Pancreas (tissue), 10 donors: ENCODE results near the gene AIFM1. TPM values are rescaled to one million over a fixed set of nuclear protein-coding genes. Genes with fewer than 3 reads are reported as not detected.

Source experiments
- ATAC-seq, 4 donors: fragments of 200-7000 bp; cut with Tn5 transposase; one replicate each; pipeline versions ENCODE4 v1.8.0 to v1.9.1; 2020; ENCODE audit warnings: mild to moderate bottlenecking in 4 of 4, moderate library complexity in 4 of 4
- DNase-seq, 6 donors: peaks; one replicate each; pipeline ENCODE4 v3.0.0-alpha.2; 2020
- FAIRE-seq: peaks from 2 replicates; lab custom pipeline; 2012; peaks lifted over from hg19 to GRCh38; lab: Jason Lieb, UNC
- H3K27ac ChIP-seq, 4 donors: fragments of 200-600 bp; sonication (generic); 1 replicate in 3 of 4; 2 replicates in 1 of 4; pipeline versions ENCODE4 v1.5.0 to v1.8.0; 2020
- H3K27me3 ChIP-seq, 4 donors: fragments of 200-600 bp; one replicate each; pipeline ENCODE4 v1.8.0; 2021
- H3K36me3 ChIP-seq, 3 donors: fragments of 200-600 bp; sonication (generic) in 1 of 3; one replicate each; pipeline versions ENCODE4 v1.5.0 to v1.8.0; 2020 to 2021
- H3K4me1 ChIP-seq, 3 donors: fragments of 200-600 bp; one replicate each; pipeline ENCODE4 v1.8.0; 2021
- H3K4me3 ChIP-seq, 4 donors: fragments of 200-600 bp; sonication (generic) in 2 of 4; one replicate each; pipeline versions ENCODE4 v1.5.0 to v1.8.0; 2020 to 2021
- H3K9me3 ChIP-seq, 4 donors: fragments of 200-600 bp; one replicate each; pipeline ENCODE4 v1.8.0; 2021
- WGBS, 2 donors: extraction: QIAGEN DNeasy Blood & Tissue Kit; methylation state at CpG; one replicate each; pipeline ENCODE4 v1.1.7; 2013; 5-methylcytosine and 5-hydroxymethylcytosine counted together
- intact Hi-C, 3 donors: fragments of 100-400 bp; cut with DNase I; formaldehyde crosslinking; loops; one replicate each; pipeline versions ENCODE4 v1.11.1 to v1.14.2; 2022
- polyA plus RNA-seq, 2 donors: library from polyadenylated mRNA; stranded (reverse); fragments of 200-250 nt; gene quantifications; one replicate each; pipeline ENCODE4 v1.2.3, GENCODE V29; 2013
- total RNA-seq, 6 donors: library from RNA; stranded (reverse); fragmentation: NEBNext Ultra II Directional in 4 of 6; extraction: Animal tissue kit (Norgen Biotek cat#: 25700) in 4 of 6; gene quantifications; one replicate each; pipeline versions ENCODE4 v1.2.1 to v1.2.4, GENCODE V29; 2021 to 2023
- TF ChIP-seq, protein P1 (sequence below), 4 donors: fragments of 200-600 bp; sonication (generic) in 3 of 4; IDR thresholded peaks; one replicate each; pipeline versions ENCODE4 v1.5.0 to v1.8.0; 2021; ENCODE audit warnings: antibody characterized with exemption in 4 of 4
- donor health status: healthy with polysubstance abuse.
- donor health status: DM: no; HTN: no; CAD: no; lungs with moderate emphysema.
- donor health status: DM: no; HTN: no; CAD: no.
- donor health status: control.
- donor health status: control.
- donor health status: Bipolar disorder and iron deficiency.
- donor health status: DM: yes; HTN: yes; CAD: no.
- donor health status: DM: no; HTN: no; CAD: no.
- donor health status: DM: no; HTN: no; CAD: no.
- donor health status: DM: yes; HTN: yes; CAD: no.

AIFM1 gene
- total and polyA plus RNA-seq, 8 donors: 12.1 to 19.7 (median 15.3) TPM

DNA sequence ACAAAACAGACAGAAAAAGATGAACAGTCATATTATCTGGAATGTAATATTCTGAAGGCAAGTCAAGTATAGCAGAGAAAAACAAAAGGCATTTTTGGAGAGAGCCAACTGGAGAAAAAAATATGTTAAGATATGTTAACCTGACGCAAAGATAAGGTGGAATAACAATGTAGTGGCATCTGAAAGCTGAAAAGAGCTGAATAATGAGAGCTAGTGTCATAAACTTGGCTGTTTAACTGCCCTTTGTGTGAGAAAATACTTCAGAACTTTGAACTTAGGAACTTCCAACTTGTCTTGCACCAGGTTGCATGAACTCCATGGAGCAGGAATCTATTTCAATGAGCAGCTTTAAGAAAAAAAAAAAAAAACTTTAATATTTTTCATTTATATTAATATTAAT, 39.0 kb upstream of the AIFM1 start:
- no peak for DNase-seq
- no peak for ATAC-seq
- H3K9me3 ChIP-seq: no peaks in the 10 kb centered on the region
- intact Hi-C loops: no loop called here
- peak; percentile 73 for FAIRE-seq
- H3K27me3 ChIP-seq: no peaks in the 10 kb centered on the region
- no peak overlapping the region for H3K4me3 ChIP-seq
- H3K4me1 ChIP-seq: no peaks in the 10 kb centered on the region
- H3K36me3 ChIP-seq: no peaks in the 10 kb centered on the region
- TF ChIP-seq, protein P1, sequence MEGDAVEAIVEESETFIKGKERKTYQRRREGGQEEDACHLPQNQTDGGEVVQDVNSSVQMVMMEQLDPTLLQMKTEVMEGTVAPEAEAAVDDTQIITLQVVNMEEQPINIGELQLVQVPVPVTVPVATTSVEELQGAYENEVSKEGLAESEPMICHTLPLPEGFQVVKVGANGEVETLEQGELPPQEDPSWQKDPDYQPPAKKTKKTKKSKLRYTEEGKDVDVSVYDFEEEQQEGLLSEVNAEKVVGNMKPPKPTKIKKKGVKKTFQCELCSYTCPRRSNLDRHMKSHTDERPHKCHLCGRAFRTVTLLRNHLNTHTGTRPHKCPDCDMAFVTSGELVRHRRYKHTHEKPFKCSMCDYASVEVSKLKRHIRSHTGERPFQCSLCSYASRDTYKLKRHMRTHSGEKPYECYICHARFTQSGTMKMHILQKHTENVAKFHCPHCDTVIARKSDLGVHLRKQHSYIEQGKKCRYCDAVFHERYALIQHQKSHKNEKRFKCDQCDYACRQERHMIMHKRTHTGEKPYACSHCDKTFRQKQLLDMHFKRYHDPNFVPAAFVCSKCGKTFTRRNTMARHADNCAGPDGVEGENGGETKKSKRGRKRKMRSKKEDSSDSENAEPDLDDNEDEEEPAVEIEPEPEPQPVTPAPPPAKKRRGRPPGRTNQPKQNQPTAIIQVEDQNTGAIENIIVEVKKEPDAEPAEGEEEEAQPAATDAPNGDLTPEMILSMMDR (IDR thresholded peaks at IDR 0.05): no peak
- WGBS, 2 donors: 45 to 90% methylated on average over 1 of the region's 1 CpG
- H3K27ac ChIP-seq: no peak overlapping the region

DNA sequence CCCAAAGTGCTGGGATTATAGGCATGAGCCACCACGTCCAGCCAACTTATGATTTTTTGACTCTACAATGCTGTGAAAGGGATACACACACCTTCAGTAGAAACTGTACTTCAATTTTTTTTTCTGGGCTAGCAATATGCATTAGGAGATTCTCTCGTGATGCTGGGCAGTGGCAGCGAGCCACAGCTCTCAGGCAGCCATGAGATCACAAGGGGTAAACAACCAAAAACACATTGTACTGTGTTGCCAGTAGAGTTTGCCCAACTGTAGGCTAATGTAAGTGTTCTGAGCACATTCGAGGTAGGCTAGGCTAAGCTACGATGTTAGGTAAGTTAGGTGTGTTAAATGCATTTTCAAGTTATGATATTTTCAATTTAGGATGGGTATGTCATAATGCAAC, 31.8 kb upstream of the AIFM1 start:
- FAIRE-seq (no peak), DNase-seq (no peak), ATAC-seq (no peak)
- Histone ChIP-seq H3K4me1 (no peaks in the 10 kb centered on the region), H3K36me3 (no peaks in the 10 kb centered on the region), H3K9me3 (no peaks in the 10 kb centered on the region), H3K4me3 (no peak overlapping the region), H3K27me3 (peaks cover 0 to 6% (median 0%) of the 10 kb centered on the region in 4 donors), H3K27ac (no peak overlapping the region)
- 65 to 66% methylated on average over 5 of the region's 5 CpGs for WGBS, 2 donors
- intact Hi-C loops: loop anchor here in 1 of 3 donors (10.0 kb wide), 1 partner anchor 113 kb away; no protein-coding TSS in a partner anchor
- TF ChIP-seq, protein P1 (IDR thresholded peaks at IDR 0.05): no peak

DNA sequence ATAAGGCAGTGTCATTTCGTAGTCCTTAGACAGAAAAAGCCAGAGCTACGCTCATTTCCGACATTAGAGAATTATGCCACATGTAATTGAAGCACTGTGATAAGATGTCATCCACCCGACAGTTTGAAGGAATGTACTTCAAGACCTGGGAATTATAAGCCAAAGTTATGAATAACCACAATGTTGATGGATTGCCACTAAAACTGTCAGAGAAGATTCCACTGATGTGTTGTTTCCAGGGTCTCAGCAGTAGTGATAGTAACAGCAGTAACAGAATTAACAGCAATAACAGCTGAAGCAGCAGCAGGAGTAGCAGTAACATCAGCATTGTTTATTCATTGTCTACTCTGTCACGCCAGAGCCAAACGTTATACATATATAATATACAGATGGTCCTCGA, 30.8 kb upstream of the AIFM1 start:
- no peak overlapping the region for H3K27ac ChIP-seq
- H3K4me3 ChIP-seq: no peak overlapping the region
- FAIRE-seq (no peak), ATAC-seq (no peak), DNase-seq (no peak)
- no peaks in the 10 kb centered on the region for H3K4me1 ChIP-seq
- peaks cover 0 to 6% (median 0%) of the 10 kb centered on the region in 4 donors for H3K27me3 ChIP-seq
- H3K9me3 ChIP-seq: no peaks in the 10 kb centered on the region
- 52 to 54% methylated on average over 7 of the region's 7 CpGs for WGBS, 2 donors
- intact Hi-C loops: loop anchor here in 1 of 3 donors (10.0 kb wide), 1 partner anchor 112 kb away; no protein-coding TSS in a partner anchor
- no peaks in the 10 kb centered on the region for H3K36me3 ChIP-seq
- TF ChIP-seq, protein P1 (IDR thresholded peaks at IDR 0.05): no peak

DNA sequence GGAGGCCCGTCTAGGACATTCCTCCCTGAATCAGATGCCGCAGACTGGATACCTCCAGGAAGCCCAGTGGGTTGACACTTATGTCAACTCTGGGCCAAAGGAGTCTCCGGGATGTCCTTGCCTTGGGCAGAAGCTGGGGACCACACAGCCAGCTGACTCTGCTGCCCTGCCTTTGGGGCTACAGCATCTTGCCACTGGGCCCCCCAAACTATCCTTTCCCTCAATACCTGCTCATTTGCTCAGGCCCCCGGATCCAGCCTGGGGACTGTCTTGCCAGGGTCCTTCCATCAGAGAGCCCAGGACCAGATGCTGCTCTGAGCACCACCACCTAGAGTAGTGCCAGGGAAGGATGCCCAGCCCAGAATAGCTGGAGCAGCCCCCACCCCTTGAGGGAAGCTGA, 25.2 kb upstream of the AIFM1 start:
- no peak overlapping the region for H3K27ac ChIP-seq
- FAIRE-seq (no peak), DNase-seq (no peak), ATAC-seq (no peak)
- peaks cover 0 to 6% (median 0%) of the 10 kb centered on the region in 4 donors for H3K27me3 ChIP-seq
- intact Hi-C loops: loop anchor here in 2 of 3 donors (5.0 to 10.0 kb wide), 2 partner anchors 106 to 108 kb away; no protein-coding TSS in a partner anchor
- no peak overlapping the region for H3K4me3 ChIP-seq
- no peaks in the 10 kb centered on the region for H3K4me1 ChIP-seq
- H3K36me3 ChIP-seq: no peaks in the 10 kb centered on the region
- TF ChIP-seq, protein P1 (IDR thresholded peaks at IDR 0.05): no peak
- H3K9me3 ChIP-seq: no peaks in the 10 kb centered on the region
- 79 to 81% methylated on average over 4 of the region's 4 CpGs for WGBS, 2 donors

DNA sequence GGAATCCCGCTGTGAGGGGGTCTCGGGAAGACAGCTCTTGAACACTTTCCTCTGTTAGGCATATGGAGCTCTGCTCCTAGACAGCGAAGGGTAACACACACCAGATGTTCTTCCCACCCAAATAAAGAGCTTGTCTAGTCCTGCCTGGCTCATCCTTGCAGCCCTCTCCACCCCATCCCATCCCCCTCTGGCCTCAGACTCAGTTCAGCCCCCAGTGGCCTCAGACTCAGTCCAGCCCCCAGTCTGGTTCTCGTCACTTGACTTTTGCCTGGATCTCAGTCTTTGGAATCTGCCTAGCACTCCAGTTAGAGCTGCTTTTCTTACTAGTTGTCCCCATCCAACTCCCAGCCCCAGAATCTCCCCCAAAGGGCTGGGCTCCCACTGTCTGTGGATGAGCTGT, 21.0 kb upstream of the AIFM1 start:
- TF ChIP-seq, protein P1 (IDR thresholded peaks at IDR 0.05): no peak
- ATAC-seq (peak in 1 of 4 donors; percentile 24), DNase-seq (no peak), FAIRE-seq (no peak)
- Histone ChIP-seq H3K9me3 (no peaks in the 10 kb centered on the region), H3K4me1 (no peaks in the 10 kb centered on the region), H3K27ac (no peak overlapping the region), H3K27me3 (peaks cover 0 to 3% (median under 1%) of the 10 kb centered on the region in 4 donors), H3K4me3 (no peak overlapping the region), H3K36me3 (no peaks in the 10 kb centered on the region)
- intact Hi-C loops: loop anchor here in 1 of 3 donors (10.0 kb wide), 1 partner anchor 102 kb away; no protein-coding TSS in a partner anchor
- 61 to 77% methylated on average over 4 of the region's 4 CpGs for WGBS, 2 donors
